Measurements from ENCODE around the gene KDM4F.
"Not testable (repeated sequence)": the region's sequence is repeated elsewhere in the genome, so short reads cannot be mapped to it uniquely, and the experiment has no call there.

The KDM4F gene

GRCh38 chr11:95049122-95049521, at the start of gene KDM4F:
Gene KDM4F (plus strand): TSS chr11:95049422.
- not testable (repeated sequence) for ATAC-seq

DNA sequence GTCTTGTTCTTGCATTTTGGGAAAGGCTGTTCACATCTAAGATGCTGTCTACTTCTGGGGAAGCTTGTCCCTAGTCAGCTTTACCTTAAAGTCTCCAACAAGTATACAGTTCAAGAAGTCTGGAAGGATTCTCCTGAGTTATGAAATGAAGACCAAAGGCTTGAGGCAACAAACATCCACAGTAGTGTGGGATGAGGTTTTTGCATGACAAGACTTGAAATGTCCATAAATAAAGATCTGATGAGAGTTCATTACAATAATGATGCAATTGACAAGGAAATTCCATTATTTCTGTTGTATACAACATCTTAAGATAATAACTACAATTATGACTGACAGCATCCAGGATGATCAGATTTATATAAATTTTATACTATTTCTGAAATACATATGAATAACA, 45.5 kb upstream of the KDM4F start:
- TF ChIP-seq GLIS3 (CRISPR knock-in tag; IDR thresholded peaks at IDR 0.05) (no peak), POU6F1 (CRISPR knock-in tag; IDR thresholded peaks at IDR 0.05; ENCODE audit: borderline replicate concordance, low read depth) (no peak), PATZ1 (CRISPR knock-in tag; IDR thresholded peaks at IDR 0.05; ENCODE audit: borderline replicate concordance) (no peak), ESRRG (CRISPR knock-in tag; IDR thresholded peaks at IDR 0.05) (no peak), ZFP30 (CRISPR knock-in tag; IDR thresholded peaks at IDR 0.05) (no peak), ZNF8 (CRISPR knock-in tag; IDR thresholded peaks at IDR 0.05) (no peak), TOX (CRISPR knock-in tag; IDR thresholded peaks at IDR 0.05; ENCODE audit: borderline replicate concordance) (no peak), ZFP3 (CRISPR knock-in tag; IDR thresholded peaks at IDR 0.05) (no peak), BACH2 (CRISPR knock-in tag; IDR thresholded peaks at IDR 0.05; ENCODE audit: borderline replicate concordance) (no peak), RARB (CRISPR knock-in tag; IDR thresholded peaks at IDR 0.05) (no peak)
- no peak for ATAC-seq

- TF ChIP-seq ZNF565 (CRISPR knock-in tag; conservative IDR thresholded peaks at IDR 0.05; ENCODE audit: low read depth) (no peak), POU6F1 (CRISPR knock-in tag; IDR thresholded peaks at IDR 0.05; ENCODE audit: borderline replicate concordance, low read depth) (no peak), PATZ1 (CRISPR knock-in tag; IDR thresholded peaks at IDR 0.05; ENCODE audit: borderline replicate concordance) (no peak), TSHZ2 (CRISPR knock-in tag; IDR thresholded peaks at IDR 0.05) (no peak)
- no peak for ATAC-seq
These were observed 43.6 kb upstream of the KDM4F start for GRCh38 chr11:95005642-95006041.

DNA sequence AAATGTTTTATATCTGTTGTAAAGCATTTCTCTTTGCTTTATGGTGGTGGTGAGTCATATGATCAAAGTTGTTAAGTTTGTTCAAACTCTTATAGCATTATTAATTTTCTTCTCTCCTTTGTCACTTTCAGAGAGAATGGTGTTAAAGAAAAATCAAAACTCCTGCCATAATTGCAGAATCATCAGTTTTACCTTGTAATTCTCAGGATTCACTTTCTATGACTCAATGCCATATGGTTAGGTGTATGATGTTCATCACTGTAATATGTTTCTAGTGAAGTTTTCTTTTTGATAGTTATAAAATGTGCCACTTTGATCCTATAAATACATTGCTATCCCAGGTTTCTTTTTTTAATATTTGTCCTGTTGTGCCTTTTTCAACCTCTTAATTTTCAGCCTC, 37.8 kb upstream of the KDM4F start:
- ATAC-seq = no peak
- TF ChIP-seq TOX (CRISPR knock-in tag; IDR thresholded peaks at IDR 0.05; ENCODE audit: borderline replicate concordance) = no peak
- no peak for TF ChIP-seq PPARA (CRISPR knock-in tag; IDR thresholded peaks at IDR 0.05; ENCODE audit: borderline replicate concordance)
- no peak for TF ChIP-seq ZFP3 (CRISPR knock-in tag; IDR thresholded peaks at IDR 0.05)
- no peak for TF ChIP-seq CREB5 (CRISPR knock-in tag; IDR thresholded peaks at IDR 0.05; ENCODE audit: low read depth)
- TF ChIP-seq BACH2 (CRISPR knock-in tag; IDR thresholded peaks at IDR 0.05; ENCODE audit: borderline replicate concordance) = no peak
- no peak for TF ChIP-seq ESRRG (CRISPR knock-in tag; IDR thresholded peaks at IDR 0.05)
